K562 (cell line): ENCODE data around the gene ADAMTS14. TPM values are rescaled to one million over a fixed set of nuclear protein-coding genes. Genes with fewer than 3 reads are reported as not detected.

ENCODE experiments used
- ATAC-seq: fragments of 200-7000 bp; cut with Tn5 transposase; 3 replicates; pipeline ENCODE4 v1.9.1; 2020; ENCODE audit warnings: moderate library complexity
- BruUV-seq: library from RNA; stranded (reverse); fragments of 400-500 nt; replicated peaks from 2 replicates; lab custom pipeline; 2021; lab: Mats Ljungman, UMichigan
- CTCF ChIA-PET: fragments of 300-600 bp; formaldehyde crosslinking; extraction: SDS; loops from one replicate; lab custom pipeline; 2021; ENCODE audit warnings: low intra/inter-chr PET ratio; lab: Yijun Ruan, JAX
- POLR2A ChIA-PET: fragments of 300-600, 350-650 bp; sonication (Branson Sonifier 250); formaldehyde crosslinking; extraction: SDS; loops from one replicate; lab custom pipeline; 2021; ENCODE audit warnings: antibody characterized with exemption, inconsistent platforms; lab: Yijun Ruan, JAX
- DNase-seq, 4 experiments: peaks; one replicate each; pipeline versions ENCODE4 v3.0.0 to v3.0.0-alpha.2; 2011 to 2018; ENCODE audit warnings: low spot score in 3 of 4, mixed read lengths in 3 of 4; ENCODE audit errors: extremely low read depth in 1 of 4
- FAIRE-seq: peaks from 2 replicates; lab custom pipeline; 2011; peaks lifted over from hg19 to GRCh38; lab: Jason Lieb, UNC
- H2AFZ ChIP-seq: 2 replicates; pipeline ENCODE4 v1.6.0; 2011; ENCODE audit warnings: low read depth, low read length, control low read depth, inconsistent platforms
- H3K27ac ChIP-seq: fragments of 200-600 bp; 3 replicates; pipeline ENCODE4 v1.8.0; 2011; ENCODE audit warnings: low read depth, mild to moderate bottlenecking, control low read depth, inconsistent platforms, low read length, moderate library complexity, mixed read lengths; ENCODE audit errors: extremely low read depth
- H3K27me3 ChIP-seq, 2 experiments: fragments of 300-600 bp in 1 of 2; 2 replicates in 1 of 2; 3 replicates in 1 of 2; pipeline versions ENCODE4 v1.6.0 to v1.8.0; 2011; ENCODE audit warnings: inconsistent platforms in 2 of 2, low read length in 2 of 2, mild to moderate bottlenecking in 1 of 2, mixed read lengths in 1 of 2, moderate library complexity in 1 of 2; ENCODE audit not compliant: control insufficient read depth in 2 of 2, insufficient read depth in 2 of 2
- H3K36me3 ChIP-seq: fragments of 300-600 bp; 3 replicates; pipeline ENCODE4 v1.8.0; 2011; ENCODE audit warnings: mild to moderate bottlenecking, low read length, inconsistent platforms; ENCODE audit not compliant: control insufficient read depth, insufficient read depth
- H3K4me1 ChIP-seq, 2 experiments: fragments of 200-600 bp in 1 of 2; replicated peaks in 1 of 2; 2 replicates in 1 of 2; 3 replicates in 1 of 2; pipeline versions ENCODE4 v1.5.1 to v1.8.0; 2011; ENCODE audit warnings: inconsistent platforms in 2 of 2, low read length in 2 of 2, mild to moderate bottlenecking in 1 of 2, mixed read lengths in 1 of 2, moderate library complexity in 1 of 2; ENCODE audit not compliant: control insufficient read depth in 2 of 2, insufficient read depth in 2 of 2
- H3K4me2 ChIP-seq: 2 replicates; pipeline ENCODE4 v1.6.1; 2011; ENCODE audit warnings: low read length, control low read depth, inconsistent platforms, mixed read lengths; ENCODE audit not compliant: insufficient read depth
- H3K4me3 ChIP-seq: fragments of 200-600 bp; sonication (generic), shearing (Covaris generic); 2 replicates; pipeline ENCODE4 v1.5.1; 2016; ENCODE audit warnings: control low read depth, inconsistent platforms
- H3K79me2 ChIP-seq: fragments of 200-600 bp; 3 replicates; pipeline ENCODE4 v1.8.0; 2011; ENCODE audit warnings: low read length, inconsistent platforms; ENCODE audit not compliant: control insufficient read depth, insufficient read depth
- H3K9ac ChIP-seq, 2 experiments: 2 replicates each; pipeline versions ENCODE4 v1.6.0 to v1.6.1; 2011; ENCODE audit warnings: low read depth in 2 of 2, low read length in 2 of 2, control low read depth in 1 of 2, inconsistent platforms in 1 of 2, mild to moderate bottlenecking in 1 of 2, mixed read lengths in 1 of 2; ENCODE audit not compliant: insufficient read depth in 1 of 2
- H3K9me1 ChIP-seq: one replicate; pipeline ENCODE4 v1.6.0; 2011; ENCODE audit warnings: inconsistent platforms, mild to moderate bottlenecking, low read length, moderate library complexity; ENCODE audit not compliant: control insufficient read depth, insufficient read depth
- H3K9me3 ChIP-seq: replicated peaks from 2 replicates; pipeline ENCODE4 v1.5.1; 2011; ENCODE audit warnings: low read depth, low read length, inconsistent platforms; ENCODE audit not compliant: control insufficient read depth, insufficient read depth
- H4K20me1 ChIP-seq: replicated peaks from 2 replicates; pipeline ENCODE4 v1.6.1; 2011; ENCODE audit warnings: low read length, inconsistent platforms, mixed read lengths; ENCODE audit not compliant: control insufficient read depth, insufficient read depth
- BHLHE40 ChIP-seq: IDR thresholded peaks from 2 replicates; pipeline ENCODE4 v1.6.1; 2011; ENCODE audit warnings: low read length, improper control_type of control experiment
- CBX1 ChIP-seq: sonication (generic); IDR thresholded peaks from 2 replicates; pipeline ENCODE4 v1.6.1; 2016; ENCODE audit warnings: antibody characterized with exemption, low read depth, mild to moderate bottlenecking
- DLX4 ChIP-seq: fragments of 250-450 bp; sonication (Bioruptor Pico); IDR thresholded peaks from 2 replicates; pipeline ENCODE4 v1.6.1; 2021; ENCODE audit warnings: mild to moderate bottlenecking
- EHMT2 ChIP-seq: fragments of 450-650 bp; IDR thresholded peaks from 2 replicates; pipeline ENCODE4 v1.6.1; 2018; ENCODE audit warnings: antibody characterized with exemption
- IRF2 ChIP-seq: sonication (generic); formaldehyde crosslinking; IDR thresholded peaks from 2 replicates; pipeline ENCODE4 v1.8.1; 2022; ENCODE audit warnings: mild to moderate bottlenecking, missing genetic modification reagents
- KDM1A ChIP-seq, 2 experiments: fragments of 450-650 bp; IDR thresholded peaks; 2 replicates each; pipeline ENCODE4 v1.6.1; 2016; ENCODE audit warnings: mild to moderate bottlenecking in 2 of 2
- KLF1 ChIP-seq: fragments of 450-650 bp; IDR thresholded peaks from 2 replicates; pipeline ENCODE4 v1.6.1; 2016; ENCODE audit warnings: missing genetic modification characterization, missing compliant biosample characterization
- POLR2AphosphoS5 ChIP-seq: IDR thresholded peaks from 2 replicates; pipeline ENCODE4 v1.6.1; 2011; ENCODE audit warnings: mild to moderate bottlenecking, low read depth, low read length, moderate library complexity; ENCODE audit not compliant: control insufficient read depth, insufficient read depth
- PRDM10 ChIP-seq: fragments of 450-650 bp; IDR thresholded peaks from 2 replicates; pipeline ENCODE4 v1.6.1; 2018; ENCODE audit not compliant: partially characterized antibody
- XRCC5 ChIP-seq: fragments of 200-400 bp; formaldehyde crosslinking; IDR thresholded peaks from 2 replicates; pipeline ENCODE4 v1.6.1; 2017; ENCODE audit warnings: low read depth, mild to moderate bottlenecking, low read length
- ZC3H4 ChIP-seq: sonication (generic); formaldehyde crosslinking; IDR thresholded peaks from 2 replicates; pipeline ENCODE4 v1.9.0; 2021; ENCODE audit warnings: missing genetic modification reagents, borderline replicate concordance
- ZFPM2 ChIP-seq: fragments of 250-450 bp; sonication (Bioruptor Pico); IDR thresholded peaks from 2 replicates; pipeline ENCODE4 v1.5.1; 2022; ENCODE audit warnings: mild to moderate bottlenecking
- WGBS: fragments of 100-300 bp; shearing (Covaris generic); methylation state at CpG from one replicate; pipeline ENCODE4 v1.1.6; 2016; ENCODE audit warnings: low coverage, mixed read lengths; ENCODE audit not compliant: insufficient coverage; ENCODE audit errors: missing lambda C conversion rate; 5-methylcytosine and 5-hydroxymethylcytosine counted together
- in situ Hi-C: fragments of 300-500 bp; cut with MboI; formaldehyde crosslinking; loops from 4 replicates; pipeline ENCODE4 v1.15.0; 2018; ENCODE audit warnings: inconsistent platforms, mixed read lengths
- intact Hi-C: fragments of 100-400 bp; cut with micrococcal nuclease; formaldehyde crosslinking; loops from 2 replicates; pipeline ENCODE4 v1.14.2; 2022
- polyA plus RNA-seq, 8 experiments: library from polyadenylated mRNA; depleted of rRNA in 4 of 8; stranded (reverse) in 5 of 8; unstranded in 3 of 8; fragments of >200 nt; fragmentation: Nextera tagmentation in 2 of 8; fragmentation: Illumina TruSeq in 1 of 8; extraction: Ambion mirVana in 2 of 8; extraction: Trizol in 1 of 8; gene quantifications; 2 replicates each; pipeline versions ENCODE4 v1.2.1 to v1.2.3, GENCODE V29; 2011 to 2014; ENCODE audit warnings: inconsistent platforms in 1 of 8, missing spikeins in 1 of 8
- total RNA-seq, 7 experiments: library from RNA; depleted of rRNA in 6 of 7; stranded (reverse); fragments of >200 nt in 6 of 7; fragmentation: Illumina TruSeq in 2 of 7; extraction: Trizol in 2 of 7; gene quantifications; 2 replicates each; pipeline versions ENCODE4 v1.2.1 to v1.2.3, GENCODE V29; 2011 to 2021; ENCODE audit warnings: low replicate concordance in 1 of 7

Gene ADAMTS14
- total and polyA plus RNA-seq, 9 of the 15 experiments (the other 6 are each of a cell fraction or from before 2014, with no cell fraction given) = 0.04 to 37.4 (median 15.9) TPM

DNA sequence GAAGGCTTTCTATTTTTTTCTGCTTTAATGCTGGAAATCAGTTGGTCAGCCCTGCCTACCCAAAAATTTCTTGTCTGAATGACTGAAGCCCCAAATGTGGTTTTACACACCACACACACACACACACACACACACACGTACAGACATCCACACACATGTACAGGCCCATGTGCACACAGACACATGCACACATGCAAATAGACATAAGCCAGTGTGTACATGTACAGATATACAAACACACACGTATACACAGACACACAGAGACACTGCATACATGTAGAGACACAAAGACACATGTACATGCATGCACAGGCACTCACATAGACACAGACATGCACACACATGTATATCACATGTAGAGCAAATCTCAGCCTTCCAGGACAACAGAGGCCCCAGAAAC is 58.6 kb downstream of the ADAMTS14 start:
- ChIA-PET CTCF (no interaction called here), POLR2A (interaction anchor here (0.8 to 2.6 kb wide), 3 partner anchors 9 to 14 kb away, joined by 3 to 12 read pairs (median 4); no protein-coding TSS in a partner anchor)
- in situ Hi-C loops = no loop called here

DNA sequence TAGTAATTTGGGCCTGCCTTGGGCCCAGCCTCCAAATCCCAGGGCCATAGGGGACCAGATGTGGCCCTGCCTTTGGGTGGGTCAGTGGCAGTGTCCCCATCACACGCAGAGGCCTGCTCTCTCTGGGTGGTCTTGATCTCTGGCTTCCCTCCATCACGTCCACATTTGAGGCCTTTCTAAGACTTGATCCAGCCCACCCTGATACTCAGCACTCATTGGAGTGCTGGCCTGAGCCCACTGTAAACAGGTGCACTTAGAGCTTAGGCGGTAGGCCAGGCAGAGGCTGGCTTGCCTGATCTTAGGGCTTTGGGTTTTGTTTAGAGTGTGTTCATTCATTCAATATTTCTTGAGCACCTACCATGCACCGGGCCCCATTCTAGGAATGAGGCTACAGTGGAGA is 60.3 kb downstream of the ADAMTS14 start:
- H3K79me2 ChIP-seq = no peaks in the 10 kb centered on the region
- H2AFZ ChIP-seq = no peak overlapping the region
- peaks cover 92% of the 10 kb centered on the region for H3K36me3 ChIP-seq
- 80% methylated on average over 4 of the region's 4 CpGs for WGBS
- no peaks in the 10 kb centered on the region for H3K27me3 ChIP-seq
- no peaks in the 10 kb centered on the region for H4K20me1 ChIP-seq
- H3K4me2 ChIP-seq = no peak overlapping the region
- no peak overlapping the region for H3K4me3 ChIP-seq
- peak overlapping the region in 1 of 2 experiments; percentile 51; a peak in 1 of 4 replicates for H3K9ac ChIP-seq
- H3K9me1 ChIP-seq = no peaks in the 10 kb centered on the region
- FAIRE-seq (no peak), ATAC-seq (no peak), DNase-seq (no peak)
- intact Hi-C loops = no loop called here
- H3K27ac ChIP-seq = no peak overlapping the region
- CTCF ChIA-PET = no interaction called here
- peaks cover 0 to 18% of the 10 kb centered on the region in 2 experiments; a peak in 3 of 5 replicates for H3K4me1 ChIP-seq
- TF ChIP-seq CBX1 (no peak), KLF1 (tag) (no peak), ZFPM2 (CRISPR knock-in tag) (no peak), POLR2AphosphoS5 (no peak), EHMT2 (no peak), DLX4 (no peak), PRDM10 (no peak), BHLHE40 (no peak)
- in situ Hi-C loops = no loop called here
- POLR2A ChIA-PET = interaction anchor here (0.6 to 2.6 kb wide), 2 partner anchors 16 to 796 kb away, joined by 4 to 12 read pairs; no protein-coding TSS in a partner anchor
- BruUV-seq = no TSS peak
- H3K9me3 ChIP-seq = no peaks in the 10 kb centered on the region

More for the DNA sequence above, 58.6 kb downstream of the ADAMTS14 start:
- no peaks in the 10 kb centered on the region for H3K27me3 ChIP-seq
- H2AFZ ChIP-seq = no peak overlapping the region
- no peaks in the 10 kb centered on the region for H3K9me1 ChIP-seq
- TF ChIP-seq XRCC5 (no peak), KDM1A (IDR thresholded peaks at IDR 0.05) (peak in 1 of 2 experiments; percentile 63; a peak in 2 of 4 replicates), ZC3H4 (CRISPR knock-in tag) (no peak), IRF2 (CRISPR knock-in tag) (0 out of 2 replicates have a peak, but pooled peaks have one; percentile 39)
- H3K4me3 ChIP-seq = no peak overlapping the region
- peaks cover 2% of the 10 kb centered on the region; the same call in 1 of the 3 replicates for H3K79me2 ChIP-seq
- no peak overlapping the region for H3K4me2 ChIP-seq
- intact Hi-C loops = no loop called here
- WGBS = 47% methylated on average over 2 of the region's 2 CpGs
- H3K9ac ChIP-seq = no peak overlapping the region
- H4K20me1 ChIP-seq = no peaks in the 10 kb centered on the region
- DNase-seq (no peak), ATAC-seq (no peak), FAIRE-seq (peak; percentile 42)
- H3K4me1 ChIP-seq = peaks cover 0 to 14% of the 10 kb centered on the region in 2 experiments; a peak in 1 of 5 replicates
- H3K27ac ChIP-seq = no peak overlapping the region
- H3K36me3 ChIP-seq = peaks cover 93% of the 10 kb centered on the region
- no TSS peak for BruUV-seq
- H3K9me3 ChIP-seq = no peaks in the 10 kb centered on the region
